GM19351 (cell line): ENCODE data around the gene NF1.
"Not testable (repeated sequence)": the region's sequence is repeated elsewhere in the genome, so short reads cannot be mapped to it uniquely, and the experiment has no call there.

ENCODE experiments used
- ATAC-seq: cut with Tn5 transposase; IDR thresholded peaks from one replicate; pipeline ENCODE4 v1.9.1; 2021; ENCODE audit warnings: mild to moderate bottlenecking, moderate library complexity; ENCODE audit not compliant: unreplicated experiment

NF1 gene

DNA sequence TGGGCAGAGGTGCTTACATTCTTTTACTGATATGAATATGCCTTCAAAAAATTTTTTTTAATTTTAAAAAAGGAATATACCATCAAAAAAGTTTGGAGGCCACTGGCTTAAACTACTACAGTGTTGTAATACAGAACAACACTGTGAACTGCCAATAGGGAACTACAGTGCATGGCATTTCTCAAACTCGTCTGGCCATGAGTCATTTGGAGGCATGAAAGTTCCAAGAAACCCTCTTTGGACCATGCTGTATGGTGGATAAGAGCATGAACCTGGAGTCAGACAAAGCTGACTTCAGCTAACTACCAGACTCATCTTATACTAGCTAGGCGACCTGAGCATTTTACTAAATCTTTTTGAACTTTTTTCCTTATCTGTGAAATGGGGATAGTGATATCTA, 9.2 kb upstream of the NF1 start:
- no peak for ATAC-seq

DNA sequence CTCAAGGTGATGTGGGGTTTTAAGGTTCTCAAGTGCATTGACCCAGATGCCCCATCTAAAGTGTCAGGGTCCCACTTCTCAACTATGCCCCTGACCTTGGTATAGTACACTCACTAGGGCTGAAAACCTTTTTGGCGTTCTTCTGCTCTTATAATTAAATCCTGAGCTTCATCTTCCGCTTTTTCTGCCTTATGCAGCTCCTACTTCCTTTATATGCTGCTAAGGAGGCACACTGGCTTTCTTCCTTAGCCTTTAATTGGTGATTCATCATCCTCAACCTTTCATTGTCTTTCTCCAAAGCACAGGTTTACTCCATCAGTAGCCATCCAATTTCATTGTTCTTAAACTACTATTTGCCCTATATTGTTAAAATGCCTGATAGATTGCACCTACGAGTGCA, 5.3 kb upstream of the NF1 start:
- no peak for ATAC-seq

DNA sequence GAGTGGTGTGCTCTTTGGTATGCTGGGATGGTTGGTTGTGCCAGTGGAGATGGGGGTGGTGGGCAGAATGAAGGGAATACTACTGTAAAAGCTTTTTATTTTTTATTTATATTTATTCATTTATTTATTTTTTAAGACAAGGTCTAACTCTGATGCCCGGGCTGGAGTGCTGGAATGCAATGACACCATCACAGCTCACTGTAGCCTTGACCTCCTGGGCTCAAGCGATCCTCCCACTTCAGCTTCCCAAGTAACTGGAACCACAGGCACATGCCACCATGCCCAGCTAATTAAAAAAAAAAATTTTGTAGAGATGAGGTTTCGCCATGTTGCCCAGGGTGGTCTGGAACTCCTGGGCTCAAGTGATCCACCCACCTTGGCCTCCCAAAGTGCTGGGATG, 4.1 kb upstream of the NF1 start:
- ATAC-seq: not testable (repeated sequence)

DNA sequence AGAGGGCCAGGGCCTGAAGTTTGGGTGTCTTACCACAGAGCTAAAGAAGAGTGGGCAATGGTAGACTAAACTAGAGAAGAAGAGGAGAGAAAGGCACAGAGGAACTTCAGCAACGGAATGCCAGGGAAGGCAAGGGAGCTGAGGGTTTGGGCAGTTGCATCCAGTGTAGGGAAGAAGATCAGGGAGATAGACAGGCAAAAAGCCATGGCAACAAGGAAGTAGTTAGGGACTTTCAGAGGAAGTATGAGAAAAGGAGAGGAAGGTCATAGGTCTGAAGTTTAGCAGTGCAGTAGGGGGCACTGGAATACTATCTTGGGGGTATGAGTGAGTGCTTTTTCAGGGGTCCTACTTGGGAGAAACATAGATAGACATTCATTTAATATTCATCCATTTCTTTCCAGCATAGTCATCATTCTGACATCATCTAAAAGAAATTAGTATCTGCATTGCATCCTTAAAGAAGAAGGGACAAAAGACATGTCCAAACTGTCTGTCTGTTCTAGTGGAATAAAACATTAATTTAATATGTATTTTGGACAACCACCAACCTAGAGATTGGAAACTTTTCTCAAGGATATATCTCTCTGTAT, 2.2 kb upstream of the NF1 start:
- ATAC-seq: no peak

DNA sequence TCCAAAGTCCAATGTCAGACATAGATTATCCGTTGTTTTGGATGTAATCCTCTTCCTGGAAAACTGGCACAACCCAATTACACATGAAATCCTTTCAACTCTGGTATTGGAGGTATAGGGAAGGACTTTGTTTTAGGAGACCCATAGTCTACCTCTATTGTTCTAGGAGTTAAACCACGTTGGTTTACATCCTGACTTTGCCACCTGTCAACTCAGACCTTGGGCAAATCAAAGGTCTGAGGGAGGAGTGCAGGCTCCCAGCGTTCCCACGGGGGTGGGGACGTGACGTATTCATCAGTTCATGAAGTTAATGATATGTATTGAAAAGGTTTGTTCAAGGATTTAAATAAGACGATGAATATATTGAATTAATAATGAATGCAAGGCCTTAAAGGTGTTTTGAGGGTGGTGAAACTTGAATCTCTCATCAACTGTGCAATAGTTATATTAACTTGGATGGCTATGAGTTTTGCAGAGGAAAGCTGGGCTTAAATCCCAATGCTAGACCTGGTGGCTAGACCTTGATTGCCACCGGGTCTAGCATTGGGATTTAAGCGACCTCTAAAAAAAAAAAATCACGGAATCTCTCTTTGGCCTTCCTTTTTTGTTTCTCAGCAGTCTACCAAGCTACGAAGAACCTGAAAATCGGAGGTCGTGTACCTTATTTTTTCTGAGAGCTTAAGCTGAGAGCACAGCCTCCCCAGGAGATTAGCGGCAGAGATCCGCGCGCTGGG, 744 bp upstream of the NF1 start:
- ATAC-seq: no peak

DNA sequence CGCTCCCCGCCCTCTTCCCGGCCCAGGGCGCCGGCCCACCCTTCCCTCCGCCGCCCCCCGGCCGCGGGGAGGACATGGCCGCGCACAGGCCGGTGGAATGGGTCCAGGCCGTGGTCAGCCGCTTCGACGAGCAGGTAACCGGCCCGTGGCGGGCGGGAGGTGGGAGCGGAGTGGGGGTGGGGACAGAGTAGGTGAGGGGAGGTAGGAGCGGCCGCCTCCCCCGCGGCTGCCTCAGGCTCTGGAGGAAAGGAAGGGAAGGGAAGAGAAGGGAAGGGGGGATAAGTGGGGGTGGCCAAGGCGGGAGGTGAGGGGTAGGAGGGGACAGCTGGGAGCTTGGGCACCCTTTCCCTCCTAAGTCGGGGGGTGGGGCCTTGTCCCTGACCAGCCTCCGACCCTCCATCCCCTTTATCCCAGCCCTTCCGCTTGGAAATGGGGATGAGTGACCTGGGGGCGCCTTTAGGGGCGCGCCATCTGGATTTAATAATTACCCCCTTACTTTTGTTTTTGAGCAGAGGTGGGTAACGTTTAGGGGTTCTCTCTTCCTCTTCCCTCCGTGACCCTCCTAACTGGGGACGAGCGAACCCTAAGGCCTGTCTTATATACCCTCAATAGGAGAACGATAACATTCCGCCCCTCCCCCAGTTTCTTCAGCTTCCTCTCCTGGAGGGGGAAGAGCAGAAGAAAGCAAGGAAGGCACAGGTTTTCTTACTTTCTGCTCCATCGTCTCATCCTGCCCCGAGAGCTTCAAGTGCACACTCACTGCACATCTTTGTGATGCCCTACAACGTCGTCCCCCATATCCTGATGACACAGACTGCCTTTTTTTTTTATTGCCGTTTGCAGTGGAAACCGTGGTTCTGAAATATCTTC, 694 bp downstream of the NF1 start:
- ATAC-seq: no peak

DNA sequence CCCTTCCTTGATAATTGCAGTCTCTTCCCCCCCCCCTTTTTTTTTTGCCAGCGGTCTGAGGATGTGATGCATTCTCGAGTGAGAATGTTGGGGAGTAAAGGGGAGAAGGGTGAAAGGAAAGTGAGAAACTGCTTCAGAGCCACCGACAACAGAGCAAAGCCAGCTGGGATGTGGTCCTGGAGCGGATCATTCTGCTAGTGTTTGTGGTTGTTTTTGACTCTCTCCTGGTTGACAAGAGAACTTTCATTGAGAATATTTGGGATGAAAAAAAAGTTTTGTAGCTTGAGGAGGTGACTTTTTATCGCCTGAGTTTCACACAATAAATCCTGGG, 1.3 kb downstream of the NF1 start:
- ATAC-seq: no peak

DNA sequence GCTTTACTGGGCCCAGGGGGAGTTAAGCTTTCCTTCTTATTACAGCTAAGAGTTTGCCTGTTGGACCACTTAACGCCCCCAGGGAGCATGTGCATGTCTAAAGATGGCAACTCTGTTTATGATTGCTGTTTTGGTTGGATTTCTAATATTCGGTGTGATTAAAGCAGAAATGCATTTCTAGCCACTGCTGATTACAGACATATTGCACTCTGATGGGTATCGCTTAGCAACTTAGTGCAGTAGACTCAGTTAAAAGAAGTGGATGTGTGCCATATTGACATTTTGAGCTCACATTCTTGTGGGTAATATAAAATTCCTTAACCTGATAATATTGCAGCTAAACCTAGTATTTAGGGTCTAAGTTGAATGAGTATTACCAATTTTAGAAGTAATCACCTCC, 4.2 kb downstream of the NF1 start:
- ATAC-seq: no peak

DNA sequence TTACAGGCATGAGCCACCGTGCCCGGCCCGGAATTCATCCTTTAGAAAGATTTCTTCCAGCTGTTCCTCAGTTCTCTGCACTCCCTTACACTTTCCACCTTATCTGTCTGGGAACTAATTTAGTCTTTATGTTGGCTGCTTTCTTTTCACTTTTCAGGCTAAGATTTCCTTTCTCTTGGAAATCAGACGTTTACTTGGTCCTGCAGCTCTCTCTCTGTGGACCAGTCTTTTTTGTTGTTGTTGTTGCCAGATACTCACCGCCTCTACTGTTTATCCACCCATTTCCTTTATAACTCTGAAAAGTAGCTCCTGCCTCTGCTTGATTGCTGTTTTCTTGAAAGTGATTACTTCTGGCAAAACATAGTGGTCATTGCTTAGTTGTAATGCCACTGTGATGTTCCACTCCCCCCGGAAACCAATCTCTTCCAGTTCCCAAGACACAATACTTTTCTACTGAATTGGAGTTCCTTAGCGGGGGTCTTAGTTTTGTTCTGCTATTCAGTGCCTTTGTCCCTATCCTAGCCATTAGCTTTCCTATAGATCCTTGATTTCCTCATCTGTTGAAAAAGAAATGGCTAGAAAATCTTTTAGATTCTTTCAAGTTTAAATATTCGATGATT, 6.2 kb downstream of the NF1 start:
- ATAC-seq: no peak

DNA sequence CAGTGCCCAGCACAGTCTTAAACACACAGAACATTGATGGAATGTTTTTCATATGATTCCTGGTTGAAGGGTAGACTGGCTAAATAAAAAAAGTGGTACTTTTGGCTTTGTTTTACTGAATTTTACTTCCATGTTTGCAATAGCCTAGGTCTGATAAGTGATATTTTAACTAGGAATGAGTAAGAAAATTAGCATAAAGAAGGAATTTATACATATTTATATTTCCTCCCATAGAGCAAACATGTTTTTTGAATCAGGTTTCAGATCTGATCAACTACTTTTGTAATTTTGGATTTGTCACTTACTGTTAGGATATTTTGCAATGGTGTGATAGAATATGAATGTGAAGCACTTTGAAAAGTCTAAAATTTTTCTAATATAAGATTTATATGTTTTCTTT, 7.2 kb downstream of the NF1 start:
- no peak for ATAC-seq

DNA sequence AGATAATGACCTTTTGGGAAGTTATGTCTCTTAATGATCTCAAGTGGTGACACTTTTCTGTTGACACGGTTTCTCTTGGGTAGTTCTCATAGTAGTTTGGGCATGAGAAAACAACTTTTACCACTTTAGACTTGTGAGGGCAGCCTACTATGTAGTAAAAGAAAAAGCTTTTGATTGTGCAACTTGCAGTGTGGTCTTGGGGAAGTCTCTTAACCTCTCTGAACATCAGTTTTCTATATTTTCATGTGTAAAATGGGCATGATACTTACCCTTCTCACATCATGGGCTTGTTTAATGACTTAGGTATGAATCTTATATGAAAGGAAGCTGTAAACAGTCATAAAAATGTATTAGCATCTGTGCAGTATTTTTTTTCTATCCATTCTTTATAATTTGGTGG, 11.2 kb downstream of the NF1 start:
- no peak for ATAC-seq

DNA sequence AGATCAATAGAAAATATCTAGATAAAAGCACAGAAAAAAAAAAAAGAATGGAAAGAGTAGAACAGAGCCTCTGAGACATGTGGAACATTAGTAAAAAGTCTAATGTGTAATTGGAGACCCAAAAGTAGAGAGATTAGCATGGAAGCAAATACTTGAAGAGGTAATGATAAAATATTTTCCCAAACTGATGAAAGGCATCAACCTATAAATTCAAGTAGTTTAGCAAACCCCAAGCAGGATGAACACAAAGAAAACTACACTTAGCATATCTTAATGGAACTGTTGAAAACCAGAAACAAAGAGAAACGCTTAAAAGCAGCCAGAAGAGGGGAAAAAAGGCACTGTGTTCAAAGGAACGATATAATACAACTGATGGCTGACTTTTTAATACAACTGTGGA, 16.4 kb downstream of the NF1 start:
- ATAC-seq: no peak

DNA sequence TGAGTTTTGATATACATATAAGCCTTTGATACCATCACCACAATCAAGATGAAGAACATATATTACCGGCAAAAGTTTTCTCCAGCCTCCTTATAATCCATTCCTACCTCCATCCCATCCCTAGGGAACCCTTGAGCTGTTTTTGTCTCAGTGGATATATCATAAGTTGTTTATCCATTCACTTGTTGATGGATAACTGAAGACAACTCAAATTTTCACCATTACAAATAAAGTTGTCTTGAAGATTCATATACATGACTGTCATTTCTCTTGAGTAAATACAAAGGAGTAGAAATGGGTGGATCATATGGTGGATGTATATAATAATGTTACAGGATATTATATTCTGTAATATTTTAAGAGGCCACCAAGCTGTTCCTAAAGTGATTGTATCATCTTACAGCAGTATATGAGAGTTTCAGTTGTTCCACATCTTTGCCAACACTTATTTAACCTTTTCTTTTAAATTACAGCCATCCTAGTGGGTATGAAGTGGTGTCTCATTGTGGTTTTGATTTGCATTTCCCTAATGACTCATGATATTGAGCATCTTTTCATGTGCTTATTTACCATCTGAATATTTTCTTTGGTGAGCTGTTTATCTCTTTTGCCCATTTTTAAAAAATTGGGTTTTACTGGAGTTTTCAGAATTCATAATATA, 17.4 kb downstream of the NF1 start:
- ATAC-seq: no peak

DNA sequence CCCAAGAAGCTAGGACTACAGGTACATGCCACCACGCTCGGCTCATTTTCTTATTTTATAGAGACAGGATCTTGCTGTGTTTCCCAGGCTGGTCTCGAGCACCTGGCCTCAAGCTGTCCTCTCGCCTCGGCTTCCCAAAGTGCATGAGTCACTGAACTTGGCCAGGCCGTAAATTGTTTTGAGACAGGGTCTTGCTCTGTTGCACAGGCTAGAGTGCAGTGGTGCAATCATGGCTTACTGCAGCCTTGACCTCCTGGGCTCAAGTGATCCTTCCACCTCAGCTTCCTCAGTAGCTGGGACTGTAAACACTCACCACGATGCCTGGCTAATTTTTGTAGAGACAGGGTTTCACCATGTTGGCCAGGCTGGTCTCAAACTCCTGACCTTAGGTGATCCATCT, 18.6 kb downstream of the NF1 start:
- ATAC-seq: not testable (repeated sequence)

DNA sequence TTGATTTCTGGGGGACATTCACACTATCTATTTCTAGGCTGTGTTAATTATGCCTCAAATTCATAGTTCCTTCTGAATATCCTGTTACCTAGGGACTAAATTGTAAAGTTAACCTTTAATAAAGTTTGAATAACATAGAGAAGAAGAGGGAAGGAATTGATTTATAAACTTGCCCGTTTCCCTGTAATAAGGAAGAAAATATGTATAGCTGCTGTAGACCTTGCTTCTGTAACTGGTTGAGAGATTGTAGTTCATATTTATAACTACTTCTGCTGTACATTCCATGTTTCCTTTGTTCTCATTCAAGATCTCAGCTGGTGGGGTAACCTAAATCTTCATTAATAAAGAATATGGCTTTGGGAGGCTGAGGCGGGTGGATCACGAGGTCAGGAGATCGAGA, 19.2 kb downstream of the NF1 start:
- ATAC-seq: no peak

DNA sequence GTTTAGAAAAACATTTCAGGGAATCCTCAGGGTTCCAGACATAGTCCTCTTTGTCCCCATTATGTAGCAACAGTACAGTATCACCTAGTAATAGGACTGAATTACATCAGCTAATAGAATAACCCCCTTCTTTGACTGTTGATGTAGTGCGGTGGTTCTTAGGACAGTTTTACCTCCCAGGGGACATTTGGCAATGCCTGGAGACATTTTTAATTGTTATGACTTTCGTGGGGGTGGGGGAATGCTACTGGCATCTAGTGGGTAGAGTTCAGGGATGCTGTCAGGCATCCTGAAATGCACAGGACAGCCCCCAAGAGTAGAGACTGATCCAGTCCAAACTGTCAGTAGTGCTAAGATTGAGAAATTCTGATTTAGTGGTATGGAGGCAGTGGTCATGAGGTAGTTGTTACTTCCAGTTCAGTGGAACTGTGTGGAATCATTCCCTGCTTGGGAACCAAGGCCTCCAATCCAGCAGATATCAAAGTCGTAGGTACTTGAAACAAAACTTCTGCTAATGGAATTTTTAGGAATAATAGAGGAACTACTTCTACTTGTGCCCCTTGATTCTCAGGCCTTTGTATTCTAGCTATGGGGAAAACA, 20.3 kb downstream of the NF1 start:
- no peak for ATAC-seq

DNA sequence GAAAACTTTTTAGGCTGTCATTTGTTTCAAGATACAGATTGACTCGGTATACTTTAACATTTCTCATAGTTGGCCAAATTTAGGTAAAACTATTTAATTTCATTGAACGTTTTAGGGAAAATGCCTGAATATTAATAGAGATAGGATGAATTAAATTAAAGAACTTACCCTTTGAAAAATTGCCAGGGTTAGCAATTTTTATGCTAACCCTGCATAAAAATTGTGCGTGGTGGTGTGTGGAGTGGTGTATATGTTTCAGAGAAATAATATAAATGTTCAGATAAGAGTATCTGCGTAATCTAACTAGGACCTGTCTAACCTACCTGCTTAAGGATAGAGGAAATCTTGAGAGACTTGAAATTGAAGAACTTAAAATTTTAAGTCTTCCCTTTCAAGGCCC, 21.4 kb downstream of the NF1 start:
- ATAC-seq: no peak

DNA sequence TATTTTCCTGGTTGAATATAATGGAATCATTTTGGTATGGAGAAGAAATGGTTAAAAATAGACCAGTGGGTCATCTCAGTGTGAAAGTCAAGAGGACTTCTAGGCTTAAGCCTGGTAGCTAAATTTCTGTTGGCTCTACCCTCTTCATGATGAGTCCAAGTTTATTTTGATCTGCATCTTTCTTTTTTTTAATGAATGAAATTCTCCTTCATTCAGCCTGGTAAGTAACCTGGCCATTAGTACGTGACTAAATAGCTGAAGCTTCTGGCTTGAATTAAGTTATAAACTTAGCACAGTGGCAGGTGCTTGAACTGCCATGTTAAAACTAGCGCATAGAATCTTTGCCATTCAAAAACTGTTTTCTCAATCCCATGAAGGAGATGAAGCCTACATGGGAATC, 28.0 kb downstream of the NF1 start:
- ATAC-seq: no peak

DNA sequence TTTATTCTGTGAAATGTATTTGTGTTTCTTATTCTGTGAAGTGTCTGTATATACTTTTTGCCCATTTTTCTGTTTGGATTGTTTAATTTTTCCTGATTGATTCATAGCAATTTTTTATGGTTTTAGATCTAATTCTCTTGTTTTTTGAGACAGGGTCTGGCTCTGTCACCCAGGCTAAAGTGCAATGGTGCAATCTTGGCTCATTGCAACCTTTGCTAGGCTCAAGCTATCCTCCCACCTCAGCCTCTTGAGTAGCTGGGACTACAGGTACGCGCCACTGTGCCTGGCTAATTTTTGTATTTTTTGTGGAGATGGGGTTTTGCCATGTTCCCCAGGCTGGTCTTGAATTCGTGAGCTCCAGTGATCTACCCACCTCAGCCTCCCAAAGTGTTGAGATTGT, 31.5 kb downstream of the NF1 start:
- ATAC-seq: no peak

DNA sequence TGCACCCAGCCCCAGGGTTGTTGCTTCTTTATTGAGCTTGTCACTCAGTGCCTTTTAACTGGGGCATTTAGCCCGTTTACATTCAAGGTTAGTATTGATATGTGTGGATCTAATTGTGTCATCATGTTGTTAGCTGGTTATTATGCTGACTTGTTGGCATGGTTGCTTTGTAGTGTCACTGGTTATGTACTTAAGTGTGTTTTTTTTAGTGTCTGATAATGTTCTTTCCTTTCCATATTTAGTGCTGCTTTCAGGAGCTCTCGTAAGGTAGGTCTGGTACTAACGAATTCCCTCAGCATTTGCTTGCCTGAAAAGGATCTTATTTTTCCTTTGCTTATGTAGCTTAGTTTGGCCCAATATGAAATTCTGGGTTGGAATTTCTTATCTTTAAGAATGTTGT, 33.5 kb downstream of the NF1 start:
- no peak for ATAC-seq
